Measurements from ENCODE around the gene EMX2.

GRCh38 chr10:117504562-117504961, 38.0 kb upstream of the EMX2 start:
- TF ChIP-seq CTCF (IDR thresholded peaks at IDR 0.05): no peak
- TF ChIP-seq POLR2A (IDR thresholded peaks at IDR 0.05): no peak
